B cell (primary cell): ENCODE results near the gene OR2D3. TPM values are rescaled to one million over a fixed set of nuclear protein-coding genes. Genes with fewer than 3 reads are reported as not detected.

Source experiments
- ATAC-seq: fragments of 200-7000 bp; cut with Tn5 transposase; one replicate; pipeline ENCODE4 v1.10.0; 2021; ENCODE audit warnings: low read depth, mild to moderate bottlenecking, moderate number of reproducible peaks, moderate library complexity
- CTCF ChIA-PET: fragments of 350-600 bp; sonication (Branson Sonifier 250); formaldehyde crosslinking; loops from one replicate; lab custom pipeline; 2021; ENCODE audit warnings: antibody characterized with exemption, inconsistent platforms; lab: Charles Lee
- POLR2A ChIA-PET: fragments of 350-600 bp; sonication (Branson Sonifier 250); formaldehyde crosslinking; loops from one replicate; lab custom pipeline; 2021; ENCODE audit warnings: antibody characterized with exemption; lab: Charles Lee
- DNase-seq: peaks from one replicate; pipeline ENCODE4 v3.0.0; 2013
- H2AFZ ChIP-seq: 2 replicates; pipeline ENCODE4 v1.6.1; 2012; ENCODE audit warnings: mild to moderate bottlenecking, low read depth, low read length; ENCODE audit not compliant: insufficient read depth, poor library complexity, severe bottlenecking
- H3K27ac ChIP-seq, 2 donors: 1 replicate in 1 of 2; 2 replicates in 1 of 2; pipeline ENCODE4 v1.5.1; 2012 to 2013; ENCODE audit warnings: low read length in 2 of 2, mild to moderate bottlenecking in 2 of 2, moderate library complexity in 1 of 2
- H3K27me3 ChIP-seq, 4 experiments: fragments of 200-600 bp in 1 of 4; sonication (generic) in 1 of 4; replicated peaks in 1 of 4; 1 replicate in 2 of 4; 2 replicates in 2 of 4; pipeline versions ENCODE4 v1.6.1 to v1.7.0; 2013 to 2016; ENCODE audit warnings: low read length in 3 of 4, mild to moderate bottlenecking in 2 of 4, mixed read lengths in 1 of 4, moderate library complexity in 1 of 4; ENCODE audit not compliant: insufficient read depth in 4 of 4, control insufficient read depth in 3 of 4; ENCODE audit errors: control extremely low read depth in 1 of 4
- H3K36me3 ChIP-seq, 2 experiments: replicated peaks in 1 of 2; 1 replicate in 1 of 2; 2 replicates in 1 of 2; pipeline versions ENCODE4 v1.6.1 to v1.7.1; 2013; ENCODE audit warnings: low read length in 1 of 2; ENCODE audit not compliant: insufficient read depth in 2 of 2, control insufficient read depth in 1 of 2; ENCODE audit errors: control extremely low read depth in 1 of 2, extremely low read depth in 1 of 2
- H3K4me1 ChIP-seq, 2 donors: fragments of 200-600 bp in 1 of 2; sonication (generic) in 1 of 2; 1 replicate in 1 of 2; 2 replicates in 1 of 2; pipeline versions ENCODE4 v1.5.1 to v1.6.1; 2013 to 2017; ENCODE audit warnings: low read length in 2 of 2; ENCODE audit not compliant: control insufficient read depth in 2 of 2, insufficient read depth in 2 of 2
- H3K4me2 ChIP-seq: replicated peaks from 2 replicates; pipeline ENCODE3; 2012; ENCODE audit warnings: mild to moderate bottlenecking, low read depth, low read length; ENCODE audit not compliant: poor library complexity, severe bottlenecking
- H3K4me3 ChIP-seq, 5 experiments: fragments of 200-600 bp in 1 of 5; sonication (generic) in 1 of 5; 1 replicate in 3 of 5; 2 replicates in 2 of 5; pipeline versions ENCODE4 v1.5.1 to v1.7.0; 2011 to 2016; ENCODE audit warnings: low read length in 4 of 5, mild to moderate bottlenecking in 4 of 5, low read depth in 2 of 5, control low read depth in 1 of 5, moderate library complexity in 1 of 5; ENCODE audit not compliant: insufficient read depth in 1 of 5; ENCODE audit errors: control extremely low read depth in 1 of 5, extremely low read depth in 1 of 5
- H3K79me2 ChIP-seq: fragments of 200-600 bp; sonication (generic); one replicate; pipeline ENCODE4 v1.6.0; 2016; ENCODE audit warnings: low read length; ENCODE audit not compliant: control insufficient read depth, insufficient read depth
- H3K9ac ChIP-seq: fragments of 200-600 bp; sonication (generic); 2 replicates; pipeline ENCODE4 v1.6.1; 2017; ENCODE audit warnings: mild to moderate bottlenecking, low read length, moderate library complexity
- H3K9me3 ChIP-seq, 3 donors: one replicate each; pipeline versions ENCODE4 v1.6.1 to v1.7.1; 2013; ENCODE audit warnings: low read length in 2 of 3; ENCODE audit not compliant: control insufficient read depth in 2 of 3, insufficient read depth in 1 of 3; ENCODE audit errors: control extremely low read depth in 1 of 3
- H4K20me1 ChIP-seq: 2 replicates; pipeline ENCODE4 v1.6.0; 2012; ENCODE audit warnings: mild to moderate bottlenecking, low read length; ENCODE audit not compliant: insufficient read depth, control insufficient read depth, poor library complexity, severe bottlenecking
- H3K27ac Mint-ChIP-seq: one replicate; pipeline ENCODE4 v1.8.0; 2021; ENCODE audit warnings: mixed read lengths
- H3K27me3 Mint-ChIP-seq: one replicate; pipeline ENCODE4 v1.8.0; 2021; ENCODE audit warnings: mixed read lengths
- H3K4me1 Mint-ChIP-seq: one replicate; pipeline ENCODE4 v1.8.0; 2021; ENCODE audit warnings: mixed read lengths
- H3K4me3 Mint-ChIP-seq: one replicate; pipeline ENCODE4 v1.8.0; 2021; ENCODE audit warnings: mixed read lengths
- H3K9me3 Mint-ChIP-seq: one replicate; pipeline ENCODE4 v1.8.0; 2022; ENCODE audit warnings: mixed read lengths; ENCODE audit not compliant: insufficient read depth
- CTCF ChIP-seq: fragments of 200-600 bp; IDR thresholded peaks from one replicate; pipeline ENCODE4 v1.8.0; 2022; ENCODE audit warnings: antibody characterized with exemption, mild to moderate bottlenecking
- EZH2 ChIP-seq: IDR thresholded peaks from 2 replicates; pipeline ENCODE4 v1.6.1; 2012; ENCODE audit warnings: borderline replicate concordance, low read depth, mild to moderate bottlenecking, moderate library complexity, low read length; ENCODE audit not compliant: insufficient read depth, poor library complexity, severe bottlenecking
- WGBS: methylation state at CpG from one replicate; pipeline ENCODE4 v1.1.5; 2013; ENCODE audit warnings: missing lambda C conversion rate; ENCODE audit not compliant: insufficient coverage; 5-methylcytosine and 5-hydroxymethylcytosine counted together
- intact Hi-C: fragments of 100-400 bp; cut with micrococcal nuclease; formaldehyde crosslinking; loops from one replicate; pipeline ENCODE4 v1.10.0; 2022
- polyA plus RNA-seq: library from polyadenylated mRNA; depleted of rRNA; stranded (reverse); fragments of >200 nt; gene quantifications from 2 replicates; pipeline ENCODE4 v1.2.3, GENCODE V29; 2012
- total RNA-seq, 2 donors: library from RNA; stranded (reverse); fragments of 120-200 nt in 1 of 2; gene quantifications; 1 replicate in 1 of 2; 2 replicates in 1 of 2; pipeline versions ENCODE4 v1.2.3 to v1.2.4, GENCODE V29; 2013 to 2022

Gene OR2D3
- total and polyA plus RNA-seq, 2 donors (not counting 1 experiment from before 2014, with no cell fraction given) = not detected

- ChIA-PET CTCF (interaction anchor here (1.2 kb wide), 1 partner anchor 64 kb away, joined by 3 read pairs; no protein-coding TSS in a partner anchor), POLR2A (no interaction called here)
- H2AFZ ChIP-seq = no peak overlapping the region
- H3K4me1 ChIP-seq = no peaks in the 10 kb centered on the region
- no peak overlapping the region for H3K9ac ChIP-seq
- H3K9me3 Mint-ChIP-seq = no peaks in the 10 kb centered on the region
- H3K36me3 ChIP-seq = no peaks in the 10 kb centered on the region
- no peak overlapping the region for H3K27ac ChIP-seq
- TF ChIP-seq EZH2 (no peak), CTCF (no peak)
- H3K27me3 ChIP-seq = peaks cover 0 to 6% (median 0%) of the 10 kb centered on the region in 4 experiments
- no peaks in the 10 kb centered on the region for H4K20me1 ChIP-seq
- no peak overlapping the region for H3K4me3 ChIP-seq
- no peak overlapping the region for H3K27ac Mint-ChIP-seq
- 80% methylated on average over 1 of the region's 2 CpGs for WGBS
- H3K4me1 Mint-ChIP-seq = no peaks in the 10 kb centered on the region
- H3K4me3 Mint-ChIP-seq = no peak overlapping the region
- no peaks in the 10 kb centered on the region for H3K79me2 ChIP-seq
- DNase-seq (no peak), ATAC-seq (no peak)
- H3K27me3 Mint-ChIP-seq = peaks cover 8% of the 10 kb centered on the region
- no peak overlapping the region for H3K4me2 ChIP-seq
- peaks cover 0 to 3% (median 0%) of the 10 kb centered on the region in 3 donors for H3K9me3 ChIP-seq
- intact Hi-C loops = no loop called here
Measured at GRCh38 chr11:6875761-6876160, 45.0 kb upstream of the OR2D3 start.

GRCh38 chr11:6876325-6876724 is 44.5 kb upstream of the OR2D3 start, which contains the start of gene OR10A4:
Gene OR10A4 (plus strand): TSS chr11:6876625. CDS start chr11:6876648, 23 bp downstream.
- no peaks in the 10 kb centered on the region for H3K79me2 ChIP-seq
- no peak within 1 kb of the TSS for H3K27ac ChIP-seq
- no peak for ATAC-seq
- no peak within 1 kb of the TSS for H2AFZ ChIP-seq
- CTCF ChIA-PET = interaction anchor here (1.2 kb wide), 1 partner anchor 64 kb away, joined by 3 read pairs; no protein-coding TSS in a partner anchor
- intact Hi-C loops = no loop called here
- Mint-ChIP-seq H3K9me3 (no peaks in the 10 kb centered on the region), H3K4me1 (no peaks in the 10 kb centered on the region), H3K4me3 (no peak within 1 kb of the TSS), H3K27me3 (peaks cover 8% of the 10 kb centered on the region), H3K27ac (no peak within 1 kb of the TSS)
- no peak within 1 kb of the TSS for H3K4me3 ChIP-seq
- POLR2A ChIA-PET = no interaction called here
- TF ChIP-seq CTCF (no peak), EZH2 (no peak)
- no peaks in the 10 kb centered on the region for H4K20me1 ChIP-seq
- peaks cover 0 to 3% (median 0%) of the 10 kb centered on the region in 3 donors for H3K9me3 ChIP-seq
- no peaks in the 10 kb centered on the region for H3K4me1 ChIP-seq
- H3K36me3 ChIP-seq = no peaks in the 10 kb centered on the region
- H3K9ac ChIP-seq = no peak within 1 kb of the TSS
- peaks cover 0 to 6% (median 0%) of the 10 kb centered on the region in 4 experiments for H3K27me3 ChIP-seq
- 100% methylated on average over 1 of the region's 1 CpG for WGBS
- H3K4me2 ChIP-seq = no peak within 1 kb of the TSS
- no peak for DNase-seq
